Sigmoid colon (tissue), 4 donors: ENCODE data around the gene DNAJB13.

ENCODE experiments used
- CTCF ChIP-seq, 4 experiments: fragments of 450-650 bp in 3 of 4; fragments of 200-600 bp in 1 of 4; IDR thresholded peaks; one replicate each; pipeline ENCODE4 v1.5.1; 2016 to 2019; ENCODE audit warnings: antibody characterized with exemption in 4 of 4, mild to moderate bottlenecking in 3 of 4, moderate library complexity in 2 of 4
- EP300 ChIP-seq, 4 donors: sonication (generic); formaldehyde crosslinking; IDR thresholded peaks; one replicate each; pipeline ENCODE4 v1.6.1; 2017; ENCODE audit warnings: antibody characterized with exemption in 4 of 4
- POLR2A ChIP-seq, 2 donors: fragments of 450-650 bp; IDR thresholded peaks; one replicate each; pipeline ENCODE4 v1.6.1; 2016; ENCODE audit warnings: antibody characterized with exemption in 2 of 2, mild to moderate bottlenecking in 2 of 2, moderate library complexity in 2 of 2
- POLR2AphosphoS5 ChIP-seq, 4 donors: sonication (generic); formaldehyde crosslinking; IDR thresholded peaks; one replicate each; pipeline ENCODE4 v1.6.1; 2017; ENCODE audit warnings: antibody characterized with exemption in 4 of 4

DNA sequence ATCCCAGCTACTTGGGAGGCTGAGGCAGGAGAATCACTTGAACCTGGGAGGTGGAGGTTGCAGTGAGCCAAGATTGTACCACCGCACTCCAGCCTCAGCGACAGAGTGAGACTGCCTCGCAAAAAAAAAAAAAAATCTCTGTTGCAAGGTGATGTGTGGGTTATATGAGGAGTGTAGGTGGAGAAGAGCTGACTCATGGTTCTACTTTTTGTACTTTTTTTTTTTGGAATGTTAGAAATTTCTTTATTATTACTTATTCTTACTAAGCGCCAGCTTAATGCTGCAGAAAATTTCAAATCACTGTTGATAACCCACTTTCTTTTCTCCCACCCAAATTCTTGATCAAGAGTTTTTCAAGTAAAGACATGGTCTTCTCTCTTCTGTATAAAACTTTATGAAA is 29.6 kb upstream of the DNAJB13 start:
- TF ChIP-seq POLR2AphosphoS5 (IDR thresholded peaks at IDR 0.05) (no peak), CTCF (IDR thresholded peaks at IDR 0.05) (no peak), EP300 (IDR thresholded peaks at IDR 0.05) (no peak), POLR2A (IDR thresholded peaks at IDR 0.05) (no peak)
